ENCODE results near the gene NOL12. TPM values are rescaled to one million over a fixed set of nuclear protein-coding genes. Genes with fewer than 3 reads are reported as not detected.

Gene NOL12
- polyA plus RNA-seq, 4 donors, result 16.6 to 20.6 (median 18.9) TPM

GRCh38 chr22:37741312-37741795 is 55.2 kb downstream of the NOL12 start:
- DNase-seq (ENCODE audit: low read depth in 4 of 4, low spot score in 3 of 4), result peak in 3 of 4 donors; percentile 71 to 82 (median 79)

- no peak for DNase-seq (ENCODE audit: low read depth in 4 of 4, low spot score in 3 of 4)
These were observed 56.4 kb downstream of the NOL12 start for GRCh38 chr22:37742376-37743171.

Other genes starting within 250 kb of the NOL12 start
- gene MFNG, start 200.0 kb upstream of the NOL12 start, polyA plus RNA-seq (ENCODE audit: insufficient read length in 4 of 4), result 10 to 100 TPM in 2 of 4 donors, 1 to 10 TPM in 2; 6.5 to 10.6 (median 10.1) TPM
- 10 to 100 TPM; 21.9 to 25.3 (median 23.3) TPM for gene CARD10, start 166.9 kb upstream of the NOL12 start, polyA plus RNA-seq (ENCODE audit: insufficient read length in 4 of 4)
- gene CDC42EP1, start 125.9 kb upstream of the NOL12 start, polyA plus RNA-seq (ENCODE audit: insufficient read length in 4 of 4), result 10 to 100 TPM; 44.6 to 59.2 (median 51.2) TPM
- gene LGALS2, start 106.3 kb upstream of the NOL12 start, polyA plus RNA-seq (ENCODE audit: insufficient read length in 4 of 4), result 10 to 100 TPM; 26.9 to 35.3 (median 32.2) TPM
- gene GGA1, start 77.5 kb upstream of the NOL12 start, polyA plus RNA-seq (ENCODE audit: insufficient read length in 4 of 4), result 10 to 100 TPM; 39.6 to 53.9 (median 50.0) TPM
- gene SH3BP1, start 46.7 kb upstream of the NOL12 start, polyA plus RNA-seq (ENCODE audit: insufficient read length in 4 of 4), result 10 to 100 TPM; 13.8 to 21.1 (median 19.2) TPM
- 10 to 100 TPM; 17.7 to 18.9 (median 18.4) TPM for gene PDXP, start 27.6 kb upstream of the NOL12 start, polyA plus RNA-seq (ENCODE audit: insufficient read length in 4 of 4)
- gene LGALS1, start 10.7 kb upstream of the NOL12 start, polyA plus RNA-seq (ENCODE audit: insufficient read length in 4 of 4), result 100 to 1,000 TPM; 322 to 518 (median 359) TPM
- 10 to 100 TPM; 60.6 to 89.0 (median 64.1) TPM for gene TRIOBP, start 10.7 kb downstream of the NOL12 start, polyA plus RNA-seq (ENCODE audit: insufficient read length in 4 of 4)
- gene GCAT, start 121.6 kb downstream of the NOL12 start, polyA plus RNA-seq (ENCODE audit: insufficient read length in 4 of 4), result 10 to 100 TPM; 14.0 to 18.8 (median 14.4) TPM
- gene GALR3, start 137.0 kb downstream of the NOL12 start, polyA plus RNA-seq (ENCODE audit: insufficient read length in 4 of 4), result under 1 TPM in 1 of 4 donors, not detected in 3; 0.04 TPM
- gene ANKRD54, start 158.0 kb downstream of the NOL12 start, polyA plus RNA-seq (ENCODE audit: insufficient read length in 4 of 4), result 10 to 100 TPM; 25.5 to 30.5 (median 29.4) TPM
- 1,000 to 10,000 TPM; 1,007 to 1,114 (median 1,055) TPM for gene EIF3L, start 163.1 kb downstream of the NOL12 start, polyA plus RNA-seq (ENCODE audit: insufficient read length in 4 of 4)
- gene MICALL1, start 220.0 kb downstream of the NOL12 start, polyA plus RNA-seq (ENCODE audit: insufficient read length in 4 of 4), result 10 to 100 TPM; 27.4 to 29.8 (median 28.1) TPM

Measured in right renal pelvis (tissue), 4 donors.